Fibroblast of skin of right biceps (primary cell): ENCODE results near the gene FUZ.

Experiments
- DNase-seq: peaks from one replicate; pipeline ENCODE4 v3.0.0-alpha.2; 2013

The FUZ gene

DNA sequence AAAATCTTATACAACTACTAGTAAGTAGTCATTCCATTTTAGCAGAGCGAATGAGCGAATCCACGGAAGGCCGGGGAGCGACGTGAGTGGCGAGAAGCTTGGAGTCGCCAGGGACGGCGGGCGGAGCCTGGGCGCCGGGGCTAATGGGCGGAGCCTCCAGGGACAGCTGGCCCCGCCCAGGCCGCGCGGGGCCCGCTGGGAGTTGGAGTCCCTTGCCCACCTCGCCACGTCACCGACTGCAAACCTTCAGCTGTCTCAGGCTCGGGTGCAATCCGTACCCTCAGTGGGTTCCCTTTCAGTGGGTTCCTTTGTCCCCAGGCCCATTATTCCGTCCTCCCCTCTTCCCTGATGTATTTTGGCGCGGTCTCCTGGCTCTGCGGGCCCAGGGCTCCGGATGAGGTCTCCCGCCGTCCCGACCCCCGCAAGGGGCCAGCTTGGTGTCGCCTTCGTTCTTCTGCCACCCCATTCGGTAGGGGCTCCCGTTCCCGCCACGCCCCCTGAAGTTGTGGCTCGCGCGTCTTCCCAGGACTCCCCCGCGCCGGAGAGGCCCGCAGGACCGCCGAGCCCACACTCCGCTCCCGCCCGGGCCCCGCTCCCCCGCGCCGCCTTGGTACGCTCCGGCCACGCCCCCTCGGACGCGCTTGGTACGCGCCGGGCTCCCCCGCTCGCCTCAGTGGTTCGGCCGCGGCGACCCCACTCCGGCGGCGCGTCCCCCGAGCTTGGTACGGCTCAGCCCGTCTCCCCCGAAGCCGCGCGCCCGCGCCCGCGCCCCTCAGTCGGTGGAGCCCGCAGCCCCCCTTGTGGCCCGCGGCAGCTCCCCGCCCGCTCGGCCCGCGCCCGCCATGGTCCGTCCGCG is 37.6 kb upstream of the FUZ start, which contains the start of gene PTOV1:
Gene PTOV1, plus strand, starts transcription at position 673 of the 856 bp plus-strand sequence.
- DNase-seq, result peak; percentile 93

DNA sequence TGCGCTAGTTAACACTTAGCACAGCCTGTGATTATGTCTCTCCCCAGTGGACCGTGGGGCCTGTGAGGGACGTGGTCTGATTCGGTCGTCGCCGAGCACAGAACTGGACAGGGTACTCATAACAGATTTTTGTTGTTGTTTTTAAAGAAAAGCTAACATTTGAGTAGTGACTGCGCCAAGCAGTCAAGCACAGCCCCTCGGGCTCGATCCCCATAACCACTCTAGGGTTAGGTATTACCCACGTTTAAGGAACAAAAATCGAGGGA is 37.1 kb upstream of the FUZ start:
- DNase-seq, result no peak

- DNase-seq, result no peak
Measured at GRCh38 chr19:49849433-49850220, 36.5 kb upstream of the FUZ start.

DNA sequence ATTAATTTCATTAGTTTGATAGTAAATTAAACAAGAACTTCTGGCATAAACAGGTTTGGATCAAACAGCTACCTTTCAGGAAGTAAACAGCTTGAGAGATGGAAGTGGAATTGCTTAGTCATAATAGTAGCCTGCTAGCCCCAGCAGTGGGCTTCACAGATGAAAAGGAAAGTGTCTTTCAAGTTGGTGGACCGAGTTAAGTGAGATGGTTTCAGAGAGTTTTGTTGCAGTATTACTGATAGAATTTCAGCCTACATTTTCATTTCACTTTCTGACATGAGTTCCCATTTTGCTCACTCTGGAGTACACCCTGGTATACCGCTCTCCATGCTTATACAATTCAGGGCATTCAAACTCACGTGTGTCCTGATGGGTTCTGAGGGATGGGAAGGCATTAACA is 35.8 kb upstream of the FUZ start:
- no peak for DNase-seq

DNA sequence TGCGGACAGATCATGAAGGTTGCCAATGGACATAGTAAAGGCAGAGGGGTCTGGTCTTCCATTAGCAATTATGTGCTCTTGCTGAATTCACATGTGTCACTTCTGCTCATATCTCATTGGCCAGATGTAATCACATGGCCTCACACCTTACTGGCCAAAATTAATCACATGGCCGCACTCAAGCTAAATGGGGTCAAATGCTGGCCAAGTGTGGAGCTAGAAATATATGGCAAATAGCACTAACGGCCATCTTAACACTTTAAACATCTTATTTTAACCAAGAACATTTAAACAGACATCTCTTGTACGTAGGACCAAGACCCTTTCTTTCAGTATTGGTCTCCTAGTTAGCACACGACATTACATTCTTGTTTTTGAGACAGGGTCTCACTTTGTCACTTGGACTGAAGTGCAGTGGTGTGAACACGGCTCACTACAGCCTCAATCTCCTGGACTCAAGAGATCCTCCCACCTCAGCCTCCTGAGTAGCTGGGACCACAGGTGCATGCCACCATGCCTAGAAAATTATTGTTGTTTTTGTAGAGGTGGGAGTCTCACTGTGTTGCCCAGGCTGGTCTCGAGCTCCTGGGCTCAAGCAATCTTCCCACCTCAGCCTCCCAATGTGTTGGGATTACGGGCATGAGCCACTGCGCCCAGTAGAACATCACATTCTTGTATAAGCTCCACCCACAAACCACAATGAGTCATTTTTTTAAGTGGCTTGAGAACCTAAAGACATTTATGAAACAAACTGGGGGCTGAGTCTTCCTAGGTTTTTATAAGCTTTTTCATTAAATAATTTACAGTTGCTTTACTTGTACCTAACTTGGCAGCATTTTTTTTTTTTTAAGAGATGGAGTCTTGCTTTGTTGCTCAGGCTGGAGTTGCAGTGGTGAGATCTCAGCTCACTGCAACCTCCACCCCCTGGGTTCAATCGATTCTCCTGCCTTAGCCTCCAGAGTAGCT is 34.9 kb upstream of the FUZ start:
- peak; percentile 88 for DNase-seq

DNA sequence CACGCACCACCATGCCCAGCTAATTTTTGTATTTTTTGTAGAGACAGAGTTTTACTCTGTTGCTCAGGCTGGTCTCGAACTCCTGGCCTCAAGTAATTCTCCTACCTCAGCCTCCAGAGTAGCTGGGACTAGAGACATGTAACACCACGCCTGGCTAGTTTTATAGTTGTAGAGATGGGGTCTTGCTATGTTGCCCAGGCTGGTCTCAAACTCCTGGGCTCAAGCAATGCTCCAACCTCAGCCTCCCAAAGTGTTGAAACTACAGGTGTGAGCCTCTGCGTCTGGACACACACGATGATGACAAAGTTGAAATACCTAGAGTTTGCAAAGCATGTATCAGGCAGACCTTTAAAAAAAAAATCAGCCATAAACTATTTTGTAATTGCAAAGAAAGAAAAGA is 33.3 kb upstream of the FUZ start:
- no peak for DNase-seq

GRCh38 chr19:49845414-49845813 is 32.3 kb upstream of the FUZ start:
- DNase-seq, result no peak

- DNase-seq, result no peak
Measured at GRCh38 chr19:49844138-49845095, 31.3 kb upstream of the FUZ start.

GRCh38 chr19:49843265-49843664 is 30.2 kb upstream of the FUZ start:
- no peak for DNase-seq

DNA sequence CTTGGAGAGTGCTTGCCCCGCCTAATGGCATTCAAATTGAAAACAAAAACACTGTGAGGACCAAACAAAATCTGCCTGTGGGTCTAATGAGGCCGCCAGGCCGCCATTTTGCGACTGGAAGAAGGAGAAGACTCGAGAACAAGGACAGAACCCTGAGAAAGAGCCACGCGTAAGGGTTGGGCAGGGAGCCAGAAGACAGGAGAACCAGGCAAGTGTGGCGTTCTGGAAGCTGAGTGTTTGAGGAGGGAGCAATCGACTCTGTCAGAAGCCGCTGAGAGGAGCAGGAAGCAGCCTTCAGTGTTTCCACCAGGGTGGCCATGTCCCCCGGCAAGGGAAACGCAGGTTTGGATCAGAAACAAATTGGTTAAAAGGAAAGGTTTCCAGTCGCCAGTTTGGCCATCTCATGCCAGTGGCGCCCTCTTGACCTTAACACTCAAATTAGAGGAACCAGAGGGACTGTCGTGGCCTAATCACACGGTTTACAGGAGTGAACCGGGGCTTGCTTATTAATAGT is 27.7 kb upstream of the FUZ start:
- DNase-seq, result no peak

DNA sequence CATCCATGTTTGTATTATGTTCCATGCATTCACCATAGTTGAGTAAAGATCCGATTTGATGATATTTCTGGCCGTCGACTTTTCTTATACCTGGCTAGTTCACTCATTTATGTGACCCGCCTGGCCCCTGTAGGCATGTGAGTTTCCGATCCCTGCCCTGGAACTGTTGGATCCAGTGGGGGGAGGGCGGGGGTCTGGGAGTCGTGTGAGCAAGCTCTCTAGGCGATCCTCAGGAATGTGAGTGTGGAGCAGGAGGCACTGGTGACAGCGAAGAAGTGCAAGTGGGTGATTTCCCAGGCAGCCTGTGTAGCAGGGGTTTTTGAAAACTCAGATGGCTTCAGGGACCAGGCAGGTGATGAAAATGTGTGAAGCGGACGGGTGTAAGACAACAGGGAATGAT is 27.2 kb upstream of the FUZ start:
- no peak for DNase-seq

- no peak for DNase-seq
Measured at GRCh38 chr19:49839713-49840112, 26.6 kb upstream of the FUZ start.

GRCh38 chr19:49838885-49839588 is 25.9 kb upstream of the FUZ start:
- no peak for DNase-seq

DNA sequence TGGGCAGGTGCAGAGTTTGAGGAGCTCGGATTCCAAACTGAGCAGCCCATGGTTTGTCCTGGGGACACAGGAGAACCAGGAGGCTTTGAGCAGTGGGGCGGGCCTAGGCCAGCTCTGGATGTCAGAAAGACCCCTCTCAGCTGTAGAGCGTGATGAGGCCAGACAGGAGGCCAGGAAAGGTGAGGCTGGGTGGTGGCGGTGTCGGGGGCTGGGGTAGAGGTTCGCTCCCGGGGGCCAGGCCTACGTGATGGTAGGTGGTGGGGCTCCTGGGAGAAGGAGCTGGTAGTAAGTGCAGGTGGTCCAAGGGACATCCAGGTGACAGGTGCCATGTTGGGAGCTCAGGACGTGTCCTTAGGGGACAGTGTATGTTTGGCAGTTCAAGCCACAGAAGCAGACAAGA is 24.3 kb upstream of the FUZ start:
- DNase-seq, result no peak

- DNase-seq, result no peak
Measured at GRCh38 chr19:49837009-49837310, 23.9 kb upstream of the FUZ start.

DNA sequence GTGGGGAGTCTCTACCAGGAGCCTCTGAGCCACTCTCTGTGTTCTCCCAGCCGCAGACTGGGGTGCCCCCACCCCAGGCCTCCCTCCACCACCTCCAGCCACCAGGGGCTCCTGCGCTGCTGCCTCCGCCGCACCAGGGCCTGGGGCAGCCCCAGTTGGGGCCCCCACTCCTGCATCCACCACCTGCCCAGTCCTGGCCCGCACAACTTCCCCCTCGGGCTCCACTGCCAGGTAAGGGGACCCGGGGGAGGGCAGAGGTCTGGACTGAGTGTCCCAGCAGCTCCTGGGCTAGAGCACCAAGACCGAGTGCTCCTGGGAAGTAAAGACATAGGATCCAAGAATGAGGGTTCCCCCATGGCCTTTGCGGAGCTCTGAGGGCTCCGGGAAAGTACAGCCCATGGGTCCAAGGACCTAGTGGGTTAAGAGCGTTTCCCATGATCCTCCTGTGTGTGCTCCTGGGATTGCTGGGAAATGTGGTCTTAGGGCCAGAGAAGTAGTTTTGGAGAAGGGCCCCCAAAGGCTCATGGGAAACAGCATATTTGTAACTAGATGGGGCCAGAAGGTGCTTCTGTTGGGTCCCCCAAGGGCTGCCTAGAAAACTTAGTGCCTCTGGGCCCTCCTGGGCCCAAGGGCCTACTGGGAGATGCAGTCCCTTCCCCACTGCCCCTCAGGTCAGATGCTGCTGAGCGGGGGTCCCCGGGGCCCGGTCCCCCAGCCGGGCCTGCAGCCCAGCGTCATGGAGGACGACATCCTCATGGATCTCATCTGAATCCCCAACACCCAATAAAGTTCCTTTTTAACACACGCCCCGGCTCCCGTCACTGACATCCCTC is 23.3 kb upstream of the FUZ start:
- no peak for DNase-seq

GRCh38 chr19:49835562-49835961 is 22.5 kb upstream of the FUZ start:
- no peak for DNase-seq

- DNase-seq, result no peak
Measured at GRCh38 chr19:49833599-49833998, 20.5 kb upstream of the FUZ start.

GRCh38 chr19:49832556-49832955 is 19.5 kb upstream of the FUZ start:
- DNase-seq, result no peak

DNA sequence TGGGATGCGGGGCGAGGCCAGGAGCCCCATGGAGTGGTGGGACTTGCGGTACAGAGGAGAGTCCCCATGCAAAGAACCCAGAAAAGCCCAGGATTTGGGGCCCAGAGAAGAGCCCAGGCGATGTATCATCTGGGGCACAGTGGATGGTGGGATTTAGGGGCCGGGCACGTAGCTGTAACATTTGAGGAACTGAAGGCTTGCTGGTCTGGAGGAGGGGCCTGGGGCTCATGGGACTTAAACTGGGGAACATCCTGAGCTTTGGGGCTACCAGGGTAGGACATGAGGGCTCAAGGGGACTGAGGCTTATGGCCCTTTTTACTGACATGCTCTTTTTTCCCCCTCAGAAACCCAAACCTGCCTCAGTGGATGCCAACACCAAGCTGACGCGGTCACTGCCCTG is 18.5 kb upstream of the FUZ start:
- no peak for DNase-seq
